Keratinocyte (primary cell): ENCODE data around the gene FCGR2B.
"Not testable (repeated sequence)": the region's sequence is repeated elsewhere in the genome, so short reads cannot be mapped to it uniquely, and the experiment has no call there.

ENCODE experiments used
- EZH2 ChIP-seq: IDR thresholded peaks from one replicate; pipeline ENCODE4 v1.6.1; 2012; ENCODE audit warnings: inconsistent platforms, mild to moderate bottlenecking, low read length, moderate library complexity
- TF ChIP-seq, protein P1 (sequence below), 3 experiments: IDR thresholded peaks in 1 of 3; conservative IDR thresholded peaks in 1 of 3; optimal IDR thresholded peaks in 1 of 3; 2 replicates in 2 of 3; 3 replicates in 1 of 3; pipeline versions ENCODE3 to v1.5.1; 2011; ENCODE audit warnings: low read length in 3 of 3, mild to moderate bottlenecking in 3 of 3, moderate library complexity in 2 of 3, control low read depth in 1 of 3, inconsistent platforms in 1 of 3; ENCODE audit not compliant: insufficient read depth in 2 of 3; ENCODE audit errors: extremely low read depth in 1 of 3

DNA sequence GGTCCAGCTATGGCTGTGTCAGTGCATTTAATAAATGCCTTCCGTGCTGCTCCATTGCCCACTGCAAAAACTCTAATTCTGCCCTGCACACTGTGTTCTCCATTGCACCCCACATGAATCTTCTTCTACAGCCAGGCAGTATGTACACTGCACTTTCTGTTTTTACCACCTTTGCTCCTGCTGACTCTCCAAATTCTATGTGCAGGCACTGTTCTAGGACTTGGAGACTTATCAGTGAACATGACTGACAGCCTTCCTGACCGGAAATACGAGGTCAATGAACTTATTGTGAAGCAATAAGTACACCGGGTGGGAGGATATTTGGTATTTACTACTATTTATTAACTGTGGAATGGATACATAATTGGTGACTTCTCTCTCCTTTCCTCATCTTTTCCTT, 1.7 kb downstream of the FCGR2B start:
- TF ChIP-seq, protein P1, sequence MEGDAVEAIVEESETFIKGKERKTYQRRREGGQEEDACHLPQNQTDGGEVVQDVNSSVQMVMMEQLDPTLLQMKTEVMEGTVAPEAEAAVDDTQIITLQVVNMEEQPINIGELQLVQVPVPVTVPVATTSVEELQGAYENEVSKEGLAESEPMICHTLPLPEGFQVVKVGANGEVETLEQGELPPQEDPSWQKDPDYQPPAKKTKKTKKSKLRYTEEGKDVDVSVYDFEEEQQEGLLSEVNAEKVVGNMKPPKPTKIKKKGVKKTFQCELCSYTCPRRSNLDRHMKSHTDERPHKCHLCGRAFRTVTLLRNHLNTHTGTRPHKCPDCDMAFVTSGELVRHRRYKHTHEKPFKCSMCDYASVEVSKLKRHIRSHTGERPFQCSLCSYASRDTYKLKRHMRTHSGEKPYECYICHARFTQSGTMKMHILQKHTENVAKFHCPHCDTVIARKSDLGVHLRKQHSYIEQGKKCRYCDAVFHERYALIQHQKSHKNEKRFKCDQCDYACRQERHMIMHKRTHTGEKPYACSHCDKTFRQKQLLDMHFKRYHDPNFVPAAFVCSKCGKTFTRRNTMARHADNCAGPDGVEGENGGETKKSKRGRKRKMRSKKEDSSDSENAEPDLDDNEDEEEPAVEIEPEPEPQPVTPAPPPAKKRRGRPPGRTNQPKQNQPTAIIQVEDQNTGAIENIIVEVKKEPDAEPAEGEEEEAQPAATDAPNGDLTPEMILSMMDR (optimal IDR thresholded peaks at IDR 0.05 in 1 of 3, IDR thresholded peaks at IDR 0.05 in 1 of 3, conservative IDR thresholded peaks at IDR 0.05 in 1 of 3; ENCODE audit: extremely low read depth in 1 of 3, insufficient read depth in 2 of 3, low read length in 3 of 3) = not testable (repeated sequence)
- not testable (repeated sequence) for TF ChIP-seq EZH2
